GM18508 (cell line): ENCODE measurements around the gene ARL16.

ENCODE experiments used
- ATAC-seq: cut with Tn5 transposase; IDR thresholded peaks from one replicate; pipeline ENCODE4 v1.9.1; 2021; ENCODE audit warnings: moderate number of reproducible peaks; ENCODE audit not compliant: insufficient read depth, unreplicated experiment

Gene ARL16

DNA sequence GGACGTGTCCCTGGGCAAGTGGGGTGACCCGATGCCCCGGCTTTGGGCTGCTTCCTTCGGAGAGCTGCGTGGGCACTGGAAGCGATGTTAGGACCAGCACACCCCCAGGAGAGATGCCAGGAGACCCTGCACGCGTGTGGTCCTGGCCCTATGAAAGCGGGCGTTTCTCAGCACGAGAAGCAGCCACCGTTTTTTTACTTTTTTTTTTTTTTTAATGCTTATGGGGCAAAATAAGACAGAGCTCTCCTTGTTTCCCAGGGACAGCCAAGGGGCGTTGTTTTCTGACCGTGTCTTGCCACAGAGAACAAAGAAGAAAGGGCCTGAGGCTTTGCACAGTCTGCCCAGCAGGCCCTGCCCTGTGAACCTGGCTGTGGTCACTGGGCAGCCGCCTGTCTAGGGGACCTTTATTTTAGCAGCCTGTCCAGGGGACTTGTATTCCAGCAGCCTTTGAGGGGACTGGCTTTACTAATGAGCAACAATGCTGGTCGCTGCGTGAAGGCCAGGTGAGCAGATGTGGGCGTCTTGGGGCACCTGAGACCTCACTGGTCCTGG lies 29.5 kb upstream of the ARL16 start:
- ATAC-seq, result no peak

DNA sequence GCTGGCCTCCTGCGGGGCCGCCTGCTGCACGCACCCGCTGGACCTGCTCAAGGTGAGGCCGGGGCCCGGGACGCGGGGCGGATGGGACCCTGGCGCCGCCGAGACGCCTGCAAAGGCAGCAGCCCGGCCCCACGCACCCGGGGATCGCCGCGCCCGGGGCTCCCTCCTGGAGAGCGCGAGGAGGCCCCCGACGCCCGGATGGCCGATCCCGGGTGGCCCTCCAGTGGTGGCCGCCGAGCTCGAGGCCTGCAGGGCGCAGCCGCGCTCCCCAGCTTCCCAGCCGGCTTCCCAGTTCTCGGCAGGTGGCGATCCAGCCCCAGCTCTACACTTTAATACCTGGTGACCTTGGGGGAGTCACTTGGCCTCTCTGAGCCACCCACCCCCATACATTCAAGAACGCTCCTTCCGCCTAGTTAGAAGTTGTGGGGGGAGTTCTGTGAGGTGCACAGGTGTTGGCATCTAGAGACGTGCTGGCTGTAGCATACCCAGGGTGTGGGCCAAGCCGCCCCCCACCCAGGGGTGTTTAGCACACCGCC lies 28.9 kb upstream of the ARL16 start:
- ATAC-seq, result no peak

DNA sequence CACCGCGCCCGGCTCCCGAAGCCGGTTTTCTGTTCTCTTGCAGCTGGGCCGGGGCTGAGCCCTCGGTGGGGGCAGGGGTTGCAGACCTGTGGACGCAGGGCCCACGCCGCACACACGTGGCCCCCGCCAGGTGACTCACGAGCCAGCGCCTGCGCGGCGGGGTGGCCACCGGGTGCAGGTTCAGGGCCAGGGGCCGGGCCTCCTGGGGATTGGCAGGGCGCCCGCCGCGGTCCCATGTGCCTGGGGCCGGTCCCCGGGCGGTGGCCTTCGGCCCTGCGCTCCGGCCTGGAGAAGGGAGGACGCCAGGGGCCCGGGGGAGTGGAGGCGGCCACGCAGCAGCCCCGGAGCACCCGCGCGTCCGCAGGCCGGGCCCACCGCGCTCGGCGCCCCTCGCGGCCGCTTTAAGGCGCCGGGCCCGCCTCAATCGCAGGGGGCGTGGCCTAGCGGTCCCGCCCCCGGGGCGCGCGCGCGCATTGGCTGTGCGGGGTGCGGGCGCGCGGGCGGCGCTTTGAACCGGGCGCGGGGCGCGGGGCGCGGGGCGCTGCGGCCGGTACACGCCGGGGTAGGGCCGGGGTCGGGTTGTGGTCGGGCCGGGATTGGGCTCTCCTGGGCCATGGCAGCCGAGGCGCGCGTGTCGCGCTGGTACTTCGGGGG lies 28.3 kb upstream of the ARL16 start, which contains the start of gene SLC25A10:
TSS of gene SLC25A10 (plus strand) at position 471 of the 654 bp plus-strand sequence. CDS start at position 614, 143 bp downstream.
- ATAC-seq, result no peak

DNA sequence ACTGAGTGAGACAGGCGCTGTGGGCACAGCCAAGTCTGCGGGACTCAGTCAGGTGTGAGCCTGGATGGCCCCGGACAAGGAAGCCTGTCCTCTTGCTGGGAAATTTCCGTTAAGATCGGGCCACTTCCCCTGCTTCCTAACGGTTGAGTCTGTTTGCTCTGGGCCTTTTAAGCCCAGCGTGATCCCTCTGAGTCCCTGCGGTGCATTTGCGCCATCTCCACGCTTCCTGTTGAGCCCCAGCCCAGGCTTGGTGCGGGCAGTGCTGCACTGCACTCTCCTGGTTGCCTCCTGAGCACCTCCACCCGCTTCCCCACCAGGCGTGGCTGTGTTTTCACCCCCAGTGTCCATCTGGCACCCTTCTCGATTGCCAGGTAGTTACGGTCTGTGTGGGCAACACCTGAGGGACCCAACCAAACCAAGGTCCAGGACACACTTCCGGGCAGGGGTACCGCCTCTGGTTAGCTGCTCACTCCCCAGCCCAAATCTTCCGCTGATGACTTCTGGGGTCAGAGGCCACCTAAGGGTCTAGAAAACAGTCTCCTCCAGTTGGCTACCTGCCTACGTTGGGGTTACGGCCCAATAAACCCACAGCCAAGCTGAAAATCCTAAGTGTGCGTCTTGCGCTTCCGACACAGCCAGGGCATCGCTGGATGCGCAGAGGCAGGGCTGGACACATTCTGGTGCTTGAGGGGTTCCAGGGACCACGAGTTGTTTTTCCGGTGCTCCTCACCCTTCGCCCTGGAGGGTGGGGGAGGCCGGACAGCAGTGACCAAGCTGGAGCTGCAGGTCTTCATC lies 27.1 kb upstream of the ARL16 start:
- ATAC-seq, result no peak

DNA sequence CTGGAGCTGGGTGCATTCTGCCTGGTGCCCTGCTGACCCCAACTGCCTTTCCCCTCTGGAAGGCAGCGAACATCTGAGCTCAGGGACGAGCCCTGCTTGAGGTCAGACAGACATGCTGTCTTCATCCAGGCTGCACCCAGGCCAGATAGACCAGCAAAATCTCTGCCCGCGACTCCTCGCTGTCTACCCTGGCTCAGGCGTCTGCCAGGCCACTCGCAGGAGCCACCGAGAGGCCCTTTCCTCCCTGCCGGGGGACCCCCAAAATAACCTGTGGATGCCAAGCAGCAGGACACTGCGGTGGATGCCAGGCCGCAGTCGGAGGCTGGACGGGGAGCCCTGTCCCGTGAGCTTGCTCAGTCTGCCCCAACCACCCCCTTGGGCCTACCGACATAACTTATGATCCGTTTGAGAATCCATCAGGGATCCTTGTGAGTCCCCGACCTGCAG lies 25.2 kb upstream of the ARL16 start:
- ATAC-seq, result no peak

DNA sequence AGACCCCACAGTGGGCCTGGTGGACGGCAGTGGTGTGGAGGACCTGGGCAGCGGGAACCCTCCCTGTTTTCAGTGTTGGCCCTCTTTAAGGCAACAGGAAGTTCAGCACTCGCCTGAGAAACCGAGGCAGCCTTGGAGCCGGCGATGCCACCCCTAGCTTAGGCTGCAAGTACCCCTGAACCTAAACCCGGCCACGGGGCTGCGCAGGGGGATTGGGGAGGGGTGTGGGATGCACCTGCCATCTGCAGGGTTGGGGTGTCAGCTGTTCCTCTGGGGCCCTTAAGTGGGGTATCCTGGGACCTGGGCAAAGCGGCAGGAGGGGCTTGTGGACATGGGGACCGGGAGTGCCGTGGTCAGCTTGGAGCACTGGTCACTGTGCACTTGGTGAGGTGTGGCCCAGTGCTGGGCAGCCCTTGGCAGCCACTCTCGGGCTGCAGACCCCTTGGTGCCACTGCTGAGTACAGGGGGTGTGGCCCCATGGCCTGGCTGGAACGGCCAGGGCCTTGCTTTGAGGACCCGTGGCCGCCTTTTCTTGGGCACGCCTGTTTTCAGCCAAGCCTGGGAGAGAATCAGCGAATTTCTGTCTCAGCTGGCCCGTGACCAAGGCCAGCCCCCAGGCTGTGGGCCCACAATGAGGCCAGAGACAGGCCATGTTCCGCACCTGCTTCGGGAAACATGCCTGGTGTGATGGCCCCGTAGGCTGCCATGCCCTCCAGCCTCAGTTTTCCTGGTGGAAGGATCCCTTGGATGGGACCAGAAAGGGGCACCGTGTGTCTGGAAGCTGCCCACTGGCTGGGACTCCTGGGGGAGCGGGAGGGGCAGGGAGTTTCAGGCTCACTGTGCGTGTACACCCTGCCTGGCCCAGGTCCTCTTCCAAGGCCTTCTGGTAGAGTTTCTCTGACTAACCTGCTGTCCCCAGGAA lies 24.4 kb upstream of the ARL16 start:
- ATAC-seq, result no peak

DNA sequence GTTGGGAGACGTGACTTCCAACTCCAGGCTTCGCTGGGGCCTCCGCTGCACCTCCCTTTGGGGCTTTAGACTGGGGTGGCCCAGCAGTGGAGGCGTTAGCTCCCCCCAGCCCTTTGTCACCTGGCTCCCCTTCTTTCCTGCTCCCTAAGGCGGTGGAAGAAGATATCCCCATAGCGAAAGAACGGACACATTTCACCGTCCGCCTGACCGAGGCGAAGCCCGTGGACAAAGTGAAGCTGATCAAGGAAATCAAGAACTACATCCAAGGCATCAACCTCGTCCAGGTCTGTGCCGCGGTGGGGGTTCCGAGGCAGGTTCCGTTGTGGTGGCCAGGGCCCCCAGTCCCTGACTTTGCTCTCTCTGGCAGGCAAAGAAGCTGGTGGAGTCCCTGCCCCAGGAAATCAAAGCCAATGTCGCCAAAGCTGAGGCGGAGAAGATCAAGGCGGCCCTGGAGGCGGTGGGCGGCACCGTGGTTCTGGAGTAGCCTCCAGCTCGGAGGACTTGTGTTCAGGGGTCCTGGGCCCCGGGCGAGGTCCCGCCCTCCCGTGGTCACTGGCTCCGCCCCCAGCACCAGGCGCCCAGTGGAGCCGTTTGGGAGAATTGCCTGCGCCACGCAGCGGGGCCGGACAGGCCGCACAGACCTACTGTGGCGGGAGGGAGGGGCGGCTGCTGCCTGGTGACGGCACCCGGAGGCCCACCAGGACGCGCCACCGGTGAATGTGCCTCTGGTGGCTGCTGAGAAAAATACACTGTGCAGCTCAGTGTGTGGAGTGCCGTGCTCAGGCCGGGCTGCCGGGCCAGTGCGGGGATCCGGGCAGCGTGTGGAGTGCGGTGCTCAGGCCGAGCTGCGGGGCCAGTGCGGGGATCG lies 23.4 kb upstream of the ARL16 start:
- ATAC-seq, result no peak

DNA sequence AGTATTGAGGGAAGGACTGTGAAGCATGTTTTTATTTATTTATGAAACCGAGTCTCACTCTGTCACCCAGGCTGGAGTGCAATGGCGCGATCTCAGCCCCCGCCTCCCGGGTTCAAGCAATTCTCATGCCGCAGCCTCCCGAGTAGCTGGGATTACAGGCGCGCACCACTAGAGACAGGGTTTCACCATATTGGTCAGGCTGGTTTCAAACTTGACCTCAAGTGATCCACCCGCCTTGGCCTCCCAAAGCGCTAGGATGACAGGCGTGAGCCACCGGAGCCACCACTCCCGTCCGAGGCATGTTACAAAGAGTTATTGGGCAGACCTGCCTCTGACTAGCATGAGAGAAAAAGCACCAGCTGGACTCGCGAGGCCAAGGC lies 22.6 kb upstream of the ARL16 start:
- no peak for ATAC-seq

DNA sequence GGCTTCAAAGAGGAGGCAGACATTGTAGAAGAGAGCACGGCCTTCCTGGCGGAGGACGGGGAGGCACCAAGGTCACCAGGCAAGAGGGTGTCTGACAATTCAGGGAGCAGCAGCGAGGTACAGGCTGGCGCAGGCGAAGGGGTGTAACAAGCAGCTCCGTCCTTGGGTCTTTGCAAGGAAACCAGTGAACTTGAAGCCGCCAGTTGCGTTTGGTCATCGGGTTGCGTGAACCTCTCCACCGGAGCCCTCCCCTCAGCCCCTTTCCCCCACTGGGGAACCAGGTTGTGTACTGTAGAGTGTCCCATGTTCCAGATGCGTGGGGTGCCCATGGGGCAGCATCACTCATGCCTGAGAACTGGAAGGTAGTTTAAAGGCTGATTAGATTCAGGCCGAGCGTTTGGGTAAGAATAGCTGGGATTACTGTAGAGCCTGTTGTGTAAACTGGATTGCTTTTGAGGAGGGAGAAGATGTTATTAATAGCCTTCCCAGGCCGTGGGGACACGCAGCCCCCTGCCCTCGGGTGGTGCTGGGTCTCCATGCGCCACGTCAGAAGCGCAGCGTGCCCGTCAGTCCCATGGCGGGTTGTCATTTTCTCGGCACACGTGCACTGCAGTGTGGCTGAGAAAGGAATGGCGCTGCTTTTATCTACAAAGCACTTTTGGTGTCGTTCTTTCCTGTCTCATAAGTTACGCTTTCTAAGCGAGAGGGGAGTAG lies 22.1 kb upstream of the ARL16 start:
- no peak for ATAC-seq

DNA sequence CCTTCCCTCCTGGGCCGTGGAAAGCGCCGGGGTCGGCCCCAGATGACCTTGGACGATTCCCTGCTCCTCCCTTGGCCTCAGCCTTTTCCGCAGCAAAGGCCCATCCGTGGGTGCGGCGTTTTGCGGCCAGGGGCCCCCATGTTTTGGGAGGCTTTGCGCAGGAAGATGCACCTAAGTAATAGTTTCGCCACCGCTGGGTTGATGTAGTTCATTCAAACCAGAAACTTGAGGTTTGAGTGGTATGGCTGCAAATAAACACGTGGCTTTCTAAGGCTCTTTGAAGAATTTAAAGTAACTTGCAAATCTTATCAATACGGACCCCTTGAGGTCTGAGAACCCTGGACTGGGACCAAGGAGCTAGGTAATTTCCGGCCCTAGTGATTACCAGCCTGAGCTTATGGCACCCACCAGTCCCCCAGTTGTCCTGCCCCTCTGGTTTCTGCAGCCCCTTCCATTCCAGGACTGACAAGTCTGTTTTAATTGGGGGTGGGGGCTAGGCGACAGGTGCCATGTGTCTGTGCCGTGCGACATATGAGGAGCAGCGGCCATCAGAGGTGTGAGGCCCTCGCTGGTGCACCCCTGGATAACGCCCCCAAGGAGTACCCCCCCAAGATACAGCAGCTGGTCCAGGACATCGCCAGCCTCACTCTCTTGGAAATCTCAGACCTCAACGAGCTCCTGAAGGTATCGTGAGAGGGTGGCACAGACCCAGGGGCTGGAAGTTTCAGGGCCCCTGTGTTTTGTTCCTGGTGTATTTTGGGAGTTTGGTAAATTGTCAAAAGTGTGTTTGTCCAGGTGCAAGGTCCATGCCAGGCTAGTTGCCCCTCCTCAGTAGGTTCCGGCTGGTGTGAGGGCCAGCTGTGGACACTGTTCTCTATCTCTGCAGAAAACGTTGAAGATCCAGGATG lies 20.4 kb upstream of the ARL16 start:
- no peak for ATAC-seq

DNA sequence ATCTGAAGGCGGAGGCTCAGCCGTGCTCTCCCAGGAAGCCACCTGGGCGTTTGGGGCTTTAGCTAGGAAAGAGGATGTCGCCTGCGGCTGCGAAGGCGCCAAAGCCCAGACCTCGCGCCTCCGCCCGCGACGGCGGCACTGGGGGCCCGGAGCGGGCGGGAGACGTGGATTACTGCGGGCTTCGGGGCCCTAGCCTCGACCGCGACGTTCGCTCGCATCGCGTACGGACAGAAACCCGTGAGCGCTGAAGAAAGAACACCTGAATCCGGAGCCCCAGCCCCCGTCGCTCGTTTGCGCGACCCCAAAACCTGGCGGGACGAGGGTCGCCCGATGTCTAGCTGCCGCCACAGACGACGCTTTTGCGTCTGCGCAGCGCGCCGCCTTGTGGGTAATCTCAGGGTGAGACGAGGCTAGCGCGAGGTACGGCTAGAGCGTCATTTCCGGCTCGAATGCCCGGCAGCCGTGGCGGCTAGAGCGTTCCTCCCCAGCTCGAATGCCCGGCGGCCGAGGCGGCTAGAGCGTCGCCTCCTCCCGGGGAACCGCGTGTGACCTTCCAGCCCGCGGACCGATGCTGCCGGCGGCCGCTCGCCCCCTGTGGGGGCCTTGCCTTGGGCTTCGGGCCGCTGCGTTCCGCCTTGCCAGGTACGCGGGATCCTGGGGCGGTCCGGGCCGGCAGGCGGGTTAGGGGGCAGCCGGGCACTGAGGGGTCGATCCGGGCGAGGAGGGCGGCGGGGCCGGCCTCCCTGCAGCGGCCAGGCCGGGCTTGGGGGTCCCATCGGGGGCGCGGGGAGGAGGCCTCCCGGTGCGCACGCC lies 19.5 kb upstream of the ARL16 start, which contains the start of gene MRPL12:
TSS of gene MRPL12 (plus strand) at position 434 of the 813 bp plus-strand sequence. CDS start at position 569, 135 bp downstream.
- no peak for ATAC-seq

DNA sequence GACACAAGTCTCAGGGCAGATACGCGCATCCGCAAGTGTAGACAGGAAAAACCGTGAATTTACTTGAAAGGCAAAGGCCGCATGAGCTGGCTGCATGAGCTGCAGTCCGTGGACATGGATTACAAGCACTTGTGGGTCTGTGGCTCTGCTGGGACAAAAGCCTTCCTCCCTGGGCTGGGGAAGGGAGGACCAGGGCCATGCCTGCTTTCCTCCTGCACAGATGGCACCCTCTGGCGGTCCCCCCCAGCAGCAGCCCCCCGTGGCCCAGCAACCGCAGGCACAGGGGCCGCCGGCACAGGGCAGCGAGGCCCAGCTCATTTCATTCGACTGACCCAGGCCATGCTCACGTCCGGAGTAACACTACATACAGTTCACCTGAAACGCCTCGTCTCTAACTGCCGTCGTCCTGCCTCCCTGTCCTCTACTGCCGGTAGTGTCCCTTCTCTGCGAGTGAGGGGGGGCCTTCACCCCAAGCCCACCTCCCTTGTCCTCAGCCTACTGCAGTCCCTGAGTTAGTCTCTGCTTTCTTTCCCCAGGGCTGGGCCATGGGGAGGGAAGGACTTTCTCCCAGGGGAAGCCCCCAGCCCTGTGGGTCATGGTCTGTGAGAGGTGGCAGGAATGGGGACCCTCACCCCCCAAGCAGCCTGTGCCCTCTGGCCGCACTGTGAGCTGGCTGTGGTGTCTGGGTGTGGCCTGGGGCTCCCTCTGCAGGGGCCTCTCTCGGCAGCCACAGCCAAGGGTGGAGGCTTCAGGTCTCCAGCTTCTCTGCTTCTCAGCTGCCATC lies 17.9 kb upstream of the ARL16 start:
- ATAC-seq, result no peak

DNA sequence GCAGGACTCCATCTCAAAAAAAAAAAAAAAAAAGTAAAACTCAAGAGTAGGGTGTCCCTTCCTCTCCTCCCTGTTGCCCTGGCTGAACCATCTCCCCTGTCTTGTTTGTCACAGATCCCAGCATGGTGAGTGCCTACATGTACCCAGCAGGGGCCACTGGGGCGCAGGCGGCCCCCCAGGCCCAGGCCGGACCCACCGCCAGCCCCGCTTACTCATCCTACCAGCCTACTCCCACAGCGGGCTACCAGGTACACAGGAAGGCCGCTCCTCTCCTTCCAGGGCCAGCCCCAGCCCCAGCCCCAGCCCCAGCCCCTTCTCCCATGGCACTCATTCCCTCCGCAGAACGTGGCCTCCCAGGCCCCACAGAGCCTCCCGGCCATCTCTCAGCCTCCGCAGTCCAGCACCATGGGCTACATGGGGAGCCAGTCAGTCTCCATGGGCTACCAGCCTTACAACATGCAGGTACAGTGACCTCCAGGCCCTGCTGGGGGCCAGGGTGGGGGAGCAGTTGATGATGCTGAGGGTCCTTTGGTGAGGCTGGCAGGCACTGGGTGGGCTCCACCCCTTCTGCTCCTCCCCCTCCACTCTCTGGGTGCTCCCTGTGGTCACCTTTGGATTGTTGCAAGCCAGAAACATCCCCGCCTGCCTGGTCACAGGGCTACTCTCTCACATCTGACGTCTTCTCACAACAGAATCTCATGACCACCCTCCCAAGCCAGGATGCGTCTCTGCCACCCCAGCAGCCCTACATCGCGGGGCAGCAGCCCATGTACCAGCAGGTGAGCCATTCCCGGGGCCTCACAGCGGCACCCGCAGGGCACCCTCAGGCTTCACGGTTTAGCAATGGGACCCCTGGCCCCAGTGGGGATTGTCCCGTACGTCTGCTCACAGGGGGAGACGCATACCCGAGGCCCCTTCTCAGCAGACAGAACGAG lies 17.0 kb upstream of the ARL16 start:
- no peak for ATAC-seq

DNA sequence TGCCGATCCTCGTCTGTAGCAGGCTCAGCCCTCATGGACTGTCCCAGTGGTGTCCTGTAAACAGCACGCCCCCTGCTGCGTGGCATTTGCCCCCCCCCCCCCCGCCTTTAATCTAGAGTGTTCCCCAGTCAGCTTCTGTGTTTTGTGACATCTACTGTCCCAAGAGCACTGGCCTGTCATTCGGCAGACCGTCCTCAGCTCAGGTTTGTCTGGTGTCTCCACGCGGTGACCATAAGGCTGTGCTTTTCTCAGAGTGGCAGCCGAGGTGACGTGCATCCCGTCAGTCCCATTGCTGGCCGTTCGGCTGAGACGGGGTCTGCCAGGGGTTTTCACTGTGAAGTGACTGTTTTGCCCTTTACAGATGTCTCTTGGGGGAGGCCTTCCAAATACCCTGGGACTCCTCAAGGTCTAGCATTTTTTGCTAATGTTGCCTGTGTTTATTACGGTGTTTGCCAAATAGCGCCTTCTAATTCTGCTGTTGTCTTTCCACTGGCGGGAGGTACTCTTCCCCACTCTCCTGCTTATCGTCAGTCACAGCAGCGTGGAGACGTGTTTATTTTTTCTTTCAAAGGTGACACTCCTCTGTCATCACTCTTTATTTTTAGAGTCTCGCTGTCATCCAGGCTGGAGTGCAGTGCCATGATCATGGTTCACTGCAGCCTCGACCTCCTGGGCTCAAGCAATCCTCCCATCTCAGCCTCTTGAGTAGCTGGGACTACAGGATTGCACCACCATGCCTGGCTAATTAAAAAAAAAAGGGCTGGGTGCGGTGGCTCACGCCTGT lies 13.9 kb upstream of the ARL16 start:
- no peak for ATAC-seq
